DND-41 (cell line): Measurements from ENCODE around the gene MSMP.

Source experiments
- CTCF ChIP-seq: IDR thresholded peaks from 2 replicates; pipeline ENCODE4 v1.5.1; 2012; ENCODE audit warnings: borderline replicate concordance, low read length, moderate library complexity, mild to moderate bottlenecking; ENCODE audit not compliant: poor library complexity, severe bottlenecking; ENCODE audit errors: extremely low read depth
- EZH2 ChIP-seq: IDR thresholded peaks from 3 replicates; pipeline ENCODE4 v1.6.1; 2012; ENCODE audit warnings: borderline replicate concordance, low read depth, mild to moderate bottlenecking, moderate library complexity, low read length, inconsistent platforms; ENCODE audit not compliant: severe bottlenecking

GRCh38 chr9:35723426-35723825 lies 30.6 kb downstream of the MSMP start:
- TF ChIP-seq CTCF = no peak
- TF ChIP-seq EZH2 = no peak
